GM21390 (cell line): ENCODE results near the gene NBEAL2.
A peak's percentile ranks its signal among the peaks of the same experiment; 100 is the strongest.
"Not testable (repeated sequence)": the region's sequence is repeated elsewhere in the genome, so short reads cannot be mapped to it uniquely, and the experiment has no call there.

Experiments
- ATAC-seq: cut with Tn5 transposase; IDR thresholded peaks from one replicate; pipeline ENCODE4 v1.9.1; 2021; ENCODE audit not compliant: unreplicated experiment

Gene NBEAL2

GRCh38 chr3:46959161-46959511 lies 20.3 kb upstream of the NBEAL2 start:
- no peak for ATAC-seq

GRCh38 chr3:46960081-46960701 lies 19.3 kb upstream of the NBEAL2 start:
- ATAC-seq = no peak

GRCh38 chr3:46960835-46961234 lies 18.6 kb upstream of the NBEAL2 start:
- no peak for ATAC-seq

DNA sequence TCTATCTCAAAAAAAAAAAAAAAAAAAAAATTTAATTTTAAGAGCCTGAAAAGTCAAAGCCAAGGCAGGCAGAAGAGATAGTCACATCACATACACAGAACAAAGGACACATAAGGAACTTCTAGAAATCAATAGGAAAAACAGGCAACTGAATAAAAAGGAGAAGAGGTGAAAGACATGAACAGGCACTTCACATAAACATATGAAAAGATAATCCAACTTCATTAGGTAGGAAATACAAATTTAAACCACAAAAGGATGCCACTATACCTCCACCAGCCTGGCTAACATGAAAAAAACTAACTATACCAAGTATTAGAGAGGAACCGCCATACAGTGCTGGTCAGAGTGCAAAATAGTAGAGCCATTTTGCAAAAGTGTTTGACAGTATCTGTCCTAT lies 17.0 kb upstream of the NBEAL2 start:
- ATAC-seq = no peak

GRCh38 chr3:46962990-46963389 lies 16.5 kb upstream of the NBEAL2 start:
- no peak for ATAC-seq

- not testable (repeated sequence) for ATAC-seq
These were observed 15.4 kb upstream of the NBEAL2 start for GRCh38 chr3:46964038-46964590.

GRCh38 chr3:46965151-46965550 lies 14.3 kb upstream of the NBEAL2 start:
- ATAC-seq = no peak

- ATAC-seq = no peak
These were observed 12.7 kb upstream of the NBEAL2 start for GRCh38 chr3:46966811-46967210.

DNA sequence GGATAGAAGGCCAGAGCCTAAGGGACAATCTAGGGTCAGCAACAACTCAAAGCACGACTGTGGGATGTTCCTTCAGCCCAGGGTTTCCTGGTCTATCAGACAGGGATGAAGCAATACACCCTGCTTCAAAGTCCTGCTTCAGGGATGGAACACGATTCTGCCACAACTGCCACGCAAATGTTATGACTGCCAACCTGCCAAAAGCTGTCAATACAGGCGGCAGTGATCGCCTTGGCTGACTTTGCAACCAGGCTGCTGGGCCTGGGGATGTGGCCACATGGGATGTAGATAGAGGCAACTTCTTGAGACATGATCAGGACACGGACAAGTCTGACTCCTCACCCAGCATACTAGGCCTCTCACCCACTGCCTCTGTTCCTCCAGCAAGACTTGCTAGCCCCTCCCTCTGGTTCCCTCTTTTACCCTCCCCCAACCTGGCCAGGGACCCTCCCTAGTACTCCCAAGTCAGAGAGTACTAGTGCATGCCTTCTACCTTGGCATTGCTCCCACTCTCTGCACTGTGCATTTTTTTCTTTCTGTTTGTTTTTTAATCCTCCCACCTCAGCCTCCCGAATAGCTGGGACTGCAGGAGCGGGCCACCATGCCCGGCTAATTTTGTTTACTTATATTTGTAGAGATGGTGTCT lies 10.6 kb upstream of the NBEAL2 start:
- no peak for ATAC-seq

DNA sequence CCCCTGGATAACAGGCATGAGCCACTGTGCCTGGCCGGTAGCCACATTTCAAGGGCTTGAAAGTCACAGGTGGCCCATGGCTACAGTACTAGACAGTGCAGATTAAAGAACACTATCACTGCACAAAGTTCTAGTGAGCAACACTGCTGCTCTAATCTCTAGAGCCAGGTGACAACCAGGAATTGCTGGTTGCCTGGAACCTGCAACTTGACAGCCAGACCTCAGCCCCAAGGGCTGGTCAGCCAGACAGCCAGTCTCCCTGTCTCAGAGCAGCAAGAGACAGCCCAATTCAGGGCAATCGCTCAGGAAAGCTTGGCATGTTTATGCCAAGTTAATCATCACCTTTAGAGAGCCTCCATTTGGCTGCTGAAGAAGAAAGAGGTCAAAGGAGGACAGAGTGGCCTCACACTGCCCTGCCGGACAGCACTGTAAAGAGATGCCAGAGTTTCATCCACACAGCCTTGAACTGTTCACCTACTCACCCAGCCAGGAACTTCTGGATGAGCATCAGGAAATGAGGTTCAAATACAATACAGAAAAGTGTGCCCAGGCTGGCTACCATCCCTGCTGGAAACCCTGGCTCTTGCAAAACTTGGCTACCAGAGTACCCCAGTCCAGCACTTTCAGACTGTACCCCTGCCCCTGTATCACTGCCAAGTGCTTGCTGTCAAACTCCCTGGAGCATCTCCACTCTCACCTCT lies 8.9 kb upstream of the NBEAL2 start:
- no peak for ATAC-seq

DNA sequence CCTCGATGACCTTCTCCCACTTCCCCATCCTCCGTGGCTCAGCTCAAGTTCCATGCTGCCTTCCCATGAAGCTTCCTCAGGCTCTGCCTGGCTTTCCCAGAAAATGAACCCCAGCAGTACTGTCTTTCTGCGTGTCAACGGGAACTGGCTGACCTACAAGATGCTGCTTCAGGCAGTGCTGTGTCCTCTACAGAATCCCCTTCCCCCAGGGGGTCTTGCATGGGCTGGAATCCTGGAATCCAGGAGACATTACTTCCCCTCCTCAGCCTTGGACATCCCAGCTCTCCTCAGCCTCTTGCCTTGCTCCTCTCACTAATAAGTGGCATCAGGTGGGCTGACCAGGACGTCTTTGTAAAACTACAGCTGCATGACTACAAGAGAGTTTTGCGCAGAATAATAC lies 8.3 kb upstream of the NBEAL2 start:
- ATAC-seq = no peak

GRCh38 chr3:46971742-46972141 lies 7.7 kb upstream of the NBEAL2 start:
- no peak for ATAC-seq

DNA sequence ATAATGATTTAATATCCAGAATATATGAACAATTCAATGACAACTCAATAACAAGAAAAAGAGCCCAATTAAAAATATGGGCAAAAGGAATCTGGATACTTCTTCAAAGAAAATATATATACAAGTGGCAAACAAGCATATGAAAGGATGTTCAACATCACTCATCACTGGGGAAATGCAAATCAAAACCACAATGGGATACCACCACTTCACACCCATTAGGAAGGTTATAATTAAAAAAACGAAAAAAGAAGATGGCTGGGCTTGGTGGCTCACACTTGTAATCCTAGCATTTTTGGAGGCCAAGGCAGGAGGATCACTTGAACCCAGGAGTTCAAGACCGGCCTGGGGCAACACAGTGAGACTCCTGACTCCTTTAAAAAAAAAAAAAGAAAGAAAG lies 7.1 kb upstream of the NBEAL2 start:
- no peak for ATAC-seq

DNA sequence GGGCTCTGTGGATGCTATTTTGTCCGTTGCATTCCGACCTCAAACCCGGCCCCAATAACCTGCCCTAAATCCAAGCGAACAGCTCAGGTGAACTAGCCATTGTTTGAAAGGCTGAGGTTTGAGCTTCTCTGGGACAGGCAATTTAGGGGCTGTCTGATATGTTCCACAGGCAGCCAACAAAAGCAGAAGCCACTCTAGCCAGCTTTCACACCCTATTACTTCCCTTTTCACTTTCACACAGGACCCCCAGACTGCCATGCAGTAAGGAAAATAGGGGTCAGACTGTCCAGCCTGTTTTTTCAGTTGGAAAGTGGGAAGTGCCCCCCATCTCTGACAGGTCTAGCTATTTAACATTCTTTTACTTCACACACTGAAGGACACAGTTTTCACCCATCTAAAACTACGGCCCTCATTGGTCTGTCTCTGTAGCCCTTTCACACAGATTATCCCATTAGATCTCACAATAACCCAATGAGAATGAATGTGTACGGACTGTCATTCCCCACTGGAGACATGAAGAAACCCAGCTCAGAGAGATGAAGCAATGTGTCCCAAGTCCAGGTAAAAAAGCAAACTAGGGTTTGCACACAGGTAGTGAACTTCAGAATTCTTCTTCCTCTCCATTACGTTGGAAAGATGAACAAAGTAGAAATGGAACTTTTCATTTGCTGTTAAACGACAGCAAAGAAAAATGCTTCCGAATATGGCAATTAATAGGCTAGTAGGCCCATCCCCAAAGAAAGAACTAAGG lies 4.9 kb upstream of the NBEAL2 start:
- no peak for ATAC-seq

DNA sequence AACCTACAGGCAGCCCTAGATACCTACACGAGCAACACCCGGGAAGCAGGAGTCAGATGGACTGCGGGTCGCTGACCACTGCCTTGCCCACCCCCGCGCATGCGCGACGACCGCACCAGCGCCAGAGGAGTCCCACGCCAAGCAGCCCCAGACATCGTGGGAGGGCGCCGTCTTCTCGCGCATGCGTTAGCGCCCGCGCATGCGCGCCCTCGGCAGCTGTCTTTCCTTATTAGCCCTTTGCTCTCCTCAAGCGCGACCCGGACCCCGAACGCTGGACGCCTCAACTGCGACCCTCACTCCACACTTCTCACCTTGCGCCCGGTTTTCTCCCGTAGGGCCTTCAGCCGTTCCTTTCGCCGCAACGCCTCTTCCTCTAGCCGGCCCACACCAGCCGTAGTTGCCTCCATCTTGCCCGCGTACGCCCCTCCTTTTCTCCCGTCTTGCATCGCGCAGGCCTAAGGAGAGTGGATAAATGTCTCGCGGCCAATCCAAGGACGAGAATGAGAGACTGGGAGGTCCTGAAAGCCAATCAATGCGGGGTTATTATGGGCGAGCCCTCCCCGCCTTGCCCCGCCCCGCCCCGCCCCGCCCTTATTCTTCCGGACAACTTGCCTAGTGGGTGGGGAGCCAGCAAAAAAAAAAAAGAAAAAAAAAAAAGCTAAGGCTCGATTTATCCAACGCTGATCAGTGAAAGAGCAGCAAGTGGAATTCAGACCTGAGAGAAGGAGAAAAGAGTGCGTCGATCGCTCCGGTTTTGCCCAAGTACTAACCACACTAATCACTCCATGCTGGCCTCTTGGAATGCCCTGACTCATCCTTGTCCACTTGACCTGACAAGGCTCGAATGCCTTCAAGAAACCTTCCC lies 2.9 kb upstream of the NBEAL2 start, which contains the start of gene CCDC12:
CCDC12 (minus strand) TSS at position 420 of the 865 bp plus-strand sequence; CDS start at position 407, 13 bp downstream.
- peak; percentile 53 for ATAC-seq

GRCh38 chr3:46977811-46978195 lies 1.7 kb upstream of the NBEAL2 start:
- ATAC-seq = no peak

DNA sequence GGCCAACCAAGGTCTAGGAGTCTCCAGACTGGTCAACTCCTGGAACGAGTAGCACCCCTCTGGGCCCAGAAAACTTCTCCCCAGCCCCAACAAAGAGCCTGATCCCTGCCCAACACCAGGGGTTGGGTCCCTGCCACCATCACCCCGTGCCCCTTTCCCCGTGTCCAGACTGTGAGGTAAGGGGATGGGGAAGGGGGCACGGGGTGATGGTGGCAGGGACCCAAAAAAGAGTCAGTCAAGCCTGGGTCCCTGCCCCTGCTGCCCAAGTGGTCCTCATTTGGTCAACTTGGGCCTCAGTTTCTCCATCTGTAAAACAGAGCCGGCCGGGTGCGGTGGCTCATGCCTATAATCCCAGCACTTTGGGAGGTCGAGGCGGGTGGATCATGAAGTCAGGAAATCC lies 1.1 kb upstream of the NBEAL2 start:
- ATAC-seq = no peak

- peak; percentile 2 for ATAC-seq
These were observed 562 bp downstream of the NBEAL2 start for GRCh38 chr3:46979958-46980497.

DNA sequence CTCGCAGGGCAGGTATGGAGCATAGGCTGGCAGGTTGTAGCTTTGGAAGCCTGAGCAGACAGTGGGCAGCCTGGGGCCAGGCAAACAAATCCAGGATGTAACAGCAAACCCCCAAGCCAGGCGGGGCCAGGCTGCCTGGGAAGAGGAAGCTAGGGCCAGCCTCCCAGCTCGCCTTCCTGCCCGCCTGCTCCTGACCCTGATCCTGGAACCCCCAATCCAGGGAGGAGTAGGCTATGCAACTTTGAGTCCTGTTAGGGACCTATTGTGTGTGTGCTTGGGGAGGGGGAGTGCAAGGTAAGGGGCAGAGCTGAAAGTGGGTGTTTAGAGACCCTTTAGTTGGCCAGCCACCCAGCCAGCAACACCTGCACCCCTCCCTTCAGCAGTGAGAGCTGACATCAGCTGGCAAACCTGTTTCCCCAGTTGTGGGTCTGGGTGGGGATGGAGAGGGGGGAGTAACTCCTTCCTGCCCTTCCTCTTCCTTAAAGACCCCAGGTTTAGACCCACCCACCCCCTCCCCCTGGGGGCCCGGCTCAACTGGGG lies 2.5 kb downstream of the NBEAL2 start:
- ATAC-seq = no peak

DNA sequence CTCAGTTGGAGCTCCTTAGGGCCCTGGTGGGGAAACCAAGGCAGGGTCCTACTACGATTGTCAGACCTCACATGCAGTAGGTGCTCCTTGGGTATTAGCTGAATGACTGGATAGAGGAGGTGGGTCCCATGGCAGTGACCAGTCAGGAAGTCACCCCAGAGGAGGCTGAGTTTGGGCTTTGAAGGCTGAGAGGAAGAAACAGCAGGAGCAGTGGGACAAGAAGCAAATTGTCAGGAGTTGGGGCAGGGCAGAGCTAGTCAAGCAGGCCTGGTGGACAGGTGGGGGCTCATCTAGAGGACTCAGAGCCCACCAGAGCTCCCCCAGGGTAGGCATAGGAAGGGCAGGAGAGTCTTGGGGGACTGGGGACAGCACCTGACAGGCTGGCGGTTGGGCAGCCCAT lies 3.1 kb downstream of the NBEAL2 start:
- ATAC-seq = no peak
